ENCODE measurements around the gene GDPD2. TPM values are rescaled to one million over a fixed set of nuclear protein-coding genes. Genes with fewer than 3 reads are reported as not detected.

The GDPD2 gene
- total RNA-seq, 4 donors from 2014 or later: not detected

DNA sequence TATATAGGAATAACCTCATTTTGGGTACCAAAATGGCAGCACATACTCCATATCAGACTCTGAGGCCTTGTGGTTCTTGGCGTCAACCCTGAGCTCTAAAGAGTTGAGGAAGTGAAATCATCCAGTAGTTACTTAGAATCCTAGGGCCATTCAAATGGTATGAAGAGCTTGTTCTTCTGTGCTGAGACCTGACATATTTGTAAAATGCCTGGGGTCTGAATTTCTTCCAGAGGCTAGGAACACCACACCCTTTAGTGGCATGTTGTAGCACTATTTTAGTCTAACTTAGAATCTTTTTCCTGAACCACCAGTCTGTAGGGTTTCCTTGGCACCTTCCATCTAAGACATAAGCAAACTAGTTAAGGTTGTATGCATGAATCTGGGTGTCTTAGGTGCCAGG is 18.1 kb upstream of the GDPD2 start:
- TF ChIP-seq, protein P1, sequence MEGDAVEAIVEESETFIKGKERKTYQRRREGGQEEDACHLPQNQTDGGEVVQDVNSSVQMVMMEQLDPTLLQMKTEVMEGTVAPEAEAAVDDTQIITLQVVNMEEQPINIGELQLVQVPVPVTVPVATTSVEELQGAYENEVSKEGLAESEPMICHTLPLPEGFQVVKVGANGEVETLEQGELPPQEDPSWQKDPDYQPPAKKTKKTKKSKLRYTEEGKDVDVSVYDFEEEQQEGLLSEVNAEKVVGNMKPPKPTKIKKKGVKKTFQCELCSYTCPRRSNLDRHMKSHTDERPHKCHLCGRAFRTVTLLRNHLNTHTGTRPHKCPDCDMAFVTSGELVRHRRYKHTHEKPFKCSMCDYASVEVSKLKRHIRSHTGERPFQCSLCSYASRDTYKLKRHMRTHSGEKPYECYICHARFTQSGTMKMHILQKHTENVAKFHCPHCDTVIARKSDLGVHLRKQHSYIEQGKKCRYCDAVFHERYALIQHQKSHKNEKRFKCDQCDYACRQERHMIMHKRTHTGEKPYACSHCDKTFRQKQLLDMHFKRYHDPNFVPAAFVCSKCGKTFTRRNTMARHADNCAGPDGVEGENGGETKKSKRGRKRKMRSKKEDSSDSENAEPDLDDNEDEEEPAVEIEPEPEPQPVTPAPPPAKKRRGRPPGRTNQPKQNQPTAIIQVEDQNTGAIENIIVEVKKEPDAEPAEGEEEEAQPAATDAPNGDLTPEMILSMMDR (IDR thresholded peaks at IDR 0.05 in 4 of 5, conservative IDR thresholded peaks at IDR 0.05 in 1 of 5): no peak
- TF ChIP-seq POLR2A (IDR thresholded peaks at IDR 0.05): no peak
- Histone ChIP-seq H3K27me3 (no peaks in the 10 kb centered on the region), H3K4me3 (no peak overlapping the region), H3K9me3 (no peaks in the 10 kb centered on the region), H3K36me3 (no peaks in the 10 kb centered on the region), H3K27ac (no peak overlapping the region), H3K4me1 (no peaks in the 10 kb centered on the region)
- ATAC-seq (no peak), DNase-seq (no peak)
- intact Hi-C loops (cut with DNase I; ENCODE audit: low total_unique reads): no loop called here
- in situ Hi-C loops (cut with MboI; ENCODE audit: low sequenced_read_pairs in 4 of 4): no loop called here

DNA sequence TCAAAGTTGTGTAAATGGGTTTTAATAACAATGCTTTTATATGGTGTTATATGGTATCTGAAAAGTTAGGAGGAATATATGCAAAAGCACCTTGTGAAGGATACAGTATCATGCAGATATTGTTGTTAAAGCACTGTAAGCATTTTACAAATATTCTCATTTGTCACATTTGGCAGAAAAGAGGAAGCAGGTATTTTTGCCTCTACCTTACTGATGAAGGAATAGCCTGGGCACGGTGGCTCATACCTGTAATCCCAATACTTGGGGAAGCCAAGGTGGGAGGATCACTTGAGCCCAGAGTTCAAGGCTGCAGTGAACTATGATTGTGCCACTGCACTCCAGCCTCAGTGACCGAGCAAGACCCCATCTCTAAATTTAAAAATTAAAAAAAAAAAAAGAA is 12.2 kb upstream of the GDPD2 start:
- no peak overlapping the region for H3K4me3 ChIP-seq
- in situ Hi-C loops (cut with MboI; ENCODE audit: low sequenced_read_pairs in 4 of 4) (no loop called here), intact Hi-C loops (cut with DNase I; ENCODE audit: low total_unique reads) (no loop called here)
- H3K9me3 ChIP-seq: no peaks in the 10 kb centered on the region
- H3K27me3 ChIP-seq: no peaks in the 10 kb centered on the region
- no peak overlapping the region for H3K27ac ChIP-seq
- TF ChIP-seq, protein P1 (IDR thresholded peaks at IDR 0.05 in 4 of 5, conservative IDR thresholded peaks at IDR 0.05 in 1 of 5): no peak
- TF ChIP-seq POLR2A (IDR thresholded peaks at IDR 0.05): no peak
- H3K4me1 ChIP-seq: no peaks in the 10 kb centered on the region
- no peaks in the 10 kb centered on the region for H3K36me3 ChIP-seq
- DNase-seq (no peak), ATAC-seq (no peak)

DNA sequence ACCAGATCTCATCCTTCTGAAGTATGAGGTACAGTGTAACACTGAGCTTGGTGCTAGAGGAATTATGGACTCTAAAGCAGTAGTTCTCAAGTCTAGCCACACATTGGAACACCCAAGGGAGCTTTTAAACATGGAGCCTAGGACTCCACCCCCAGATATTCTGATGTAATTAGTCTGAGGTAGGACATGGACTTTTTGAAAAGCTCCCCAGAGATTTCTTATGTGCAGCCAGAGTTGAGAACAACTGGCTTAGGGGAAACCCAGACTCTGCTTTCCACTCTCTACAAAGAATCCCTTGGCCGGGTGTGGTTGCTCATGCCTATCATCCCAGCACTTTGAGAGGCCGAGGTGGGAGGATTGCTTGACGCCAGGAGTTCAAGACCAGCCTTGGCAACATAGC is 11.6 kb upstream of the GDPD2 start:
- intact Hi-C loops (cut with DNase I; ENCODE audit: low total_unique reads) (no loop called here), in situ Hi-C loops (cut with MboI; ENCODE audit: low sequenced_read_pairs in 4 of 4) (no loop called here)
- Histone ChIP-seq H3K4me3 (no peak overlapping the region), H3K9me3 (no peaks in the 10 kb centered on the region), H3K36me3 (no peaks in the 10 kb centered on the region), H3K27ac (no peak overlapping the region), H3K4me1 (no peaks in the 10 kb centered on the region), H3K27me3 (no peaks in the 10 kb centered on the region)
- DNase-seq (no peak), ATAC-seq (no peak)
- TF ChIP-seq POLR2A (IDR thresholded peaks at IDR 0.05): no peak
- TF ChIP-seq, protein P1 (IDR thresholded peaks at IDR 0.05 in 4 of 5, conservative IDR thresholded peaks at IDR 0.05 in 1 of 5): no peak

DNA sequence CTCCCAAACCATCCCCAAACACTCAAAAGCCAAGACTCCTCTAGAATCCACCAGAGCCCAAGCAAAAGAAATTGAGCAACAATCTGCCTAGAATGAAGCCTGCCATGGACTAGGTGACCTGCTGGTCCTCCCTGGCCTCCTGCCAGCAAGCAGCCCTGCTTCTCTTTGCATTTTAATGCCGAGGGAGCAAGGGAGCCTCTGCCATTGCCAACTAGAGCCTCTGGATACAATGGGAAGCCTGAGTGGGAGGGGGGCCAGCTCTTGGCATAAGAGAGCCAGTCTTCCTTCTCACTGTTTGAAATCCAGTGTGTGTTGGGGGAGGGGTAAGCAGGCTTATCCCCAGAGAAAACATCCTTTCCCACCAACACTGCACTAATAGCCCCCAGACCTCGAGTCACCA is 1.5 kb upstream of the GDPD2 start:
- no peak for ATAC-seq
- intact Hi-C loops (cut with DNase I; ENCODE audit: low total_unique reads): no loop called here
- no peak overlapping the region for H3K4me3 ChIP-seq

More for the DNA sequence above, 1.5 kb upstream of the GDPD2 start:
- no peaks in the 10 kb centered on the region for H3K4me1 ChIP-seq
- no peak for TF ChIP-seq POLR2A (IDR thresholded peaks at IDR 0.05)
- TF ChIP-seq, protein P1 (IDR thresholded peaks at IDR 0.05 in 4 of 5, conservative IDR thresholded peaks at IDR 0.05 in 1 of 5): no peak
- no peak overlapping the region for H3K27ac ChIP-seq
- peaks cover 0 to 6% (median 5%) of the 10 kb centered on the region in 3 donors for H3K27me3 ChIP-seq
- no peak for DNase-seq
- no peaks in the 10 kb centered on the region for H3K36me3 ChIP-seq
- H3K9me3 ChIP-seq: no peaks in the 10 kb centered on the region
- in situ Hi-C loops (cut with MboI; ENCODE audit: low sequenced_read_pairs in 4 of 4): no loop called here

All from gastrocnemius medialis (tissue), 4 donors.